ENCODE results near the gene PRSS23. TPM values are rescaled to one million over a fixed set of nuclear protein-coding genes. Genes with fewer than 3 reads are reported as not detected.

Gene PRSS23, protein sequence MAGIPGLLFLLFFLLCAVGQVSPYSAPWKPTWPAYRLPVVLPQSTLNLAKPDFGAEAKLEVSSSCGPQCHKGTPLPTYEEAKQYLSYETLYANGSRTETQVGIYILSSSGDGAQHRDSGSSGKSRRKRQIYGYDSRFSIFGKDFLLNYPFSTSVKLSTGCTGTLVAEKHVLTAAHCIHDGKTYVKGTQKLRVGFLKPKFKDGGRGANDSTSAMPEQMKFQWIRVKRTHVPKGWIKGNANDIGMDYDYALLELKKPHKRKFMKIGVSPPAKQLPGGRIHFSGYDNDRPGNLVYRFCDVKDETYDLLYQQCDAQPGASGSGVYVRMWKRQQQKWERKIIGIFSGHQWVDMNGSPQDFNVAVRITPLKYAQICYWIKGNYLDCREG
- total RNA-seq: 10 to 100 TPM; 18.9 to 87.0 (median 35.7) TPM

DNA sequence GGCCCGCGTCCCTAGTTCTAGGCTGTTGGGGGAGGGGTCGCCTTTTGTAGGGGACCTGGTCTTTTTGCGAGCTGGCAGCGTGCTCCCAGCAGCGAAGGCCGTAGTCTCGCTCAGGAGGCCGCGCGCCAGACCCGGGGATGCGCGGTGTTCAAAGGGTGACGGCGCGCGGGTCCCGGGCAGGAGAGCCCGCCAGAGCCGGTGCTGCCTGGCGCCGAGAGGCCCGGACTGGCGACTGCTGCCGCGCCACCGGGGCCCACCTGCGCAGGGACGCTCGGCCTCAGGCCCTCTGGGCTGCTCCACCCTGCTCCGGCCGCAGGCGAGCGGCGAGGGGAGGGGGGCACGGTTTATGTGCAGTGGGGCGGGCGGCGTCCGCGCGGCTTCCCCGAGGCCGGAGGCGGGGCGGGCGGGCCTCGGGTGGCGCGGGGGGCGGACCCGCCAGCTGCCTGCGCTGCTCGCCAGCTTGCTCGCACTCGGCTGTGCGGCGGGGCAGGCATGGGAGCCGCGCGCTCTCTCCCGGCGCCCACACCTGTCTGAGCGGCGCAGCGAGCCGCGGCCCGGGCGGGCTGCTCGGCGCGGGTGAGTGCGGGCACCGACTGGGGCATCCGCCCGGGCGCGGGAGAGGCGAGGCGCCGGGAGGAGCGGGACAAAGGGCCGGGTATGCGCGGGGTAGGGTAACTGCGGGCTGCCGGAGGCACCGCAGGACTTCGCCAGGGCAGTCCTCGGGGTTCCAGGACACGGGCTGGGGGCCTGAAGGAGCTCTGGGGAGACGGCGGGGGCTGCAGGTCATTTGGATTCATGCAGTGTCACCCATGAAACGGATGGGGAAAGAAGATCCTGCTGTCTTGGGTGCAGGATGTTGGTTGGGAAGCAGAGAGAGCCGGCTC is at the start of gene PRSS23:
TSS of gene PRSS23 (plus strand) at position 467 of the 884 bp plus-strand sequence. CDS start 7,102 bp downstream, outside the sequence.
- TF ChIP-seq POLR2A (IDR thresholded peaks at IDR 0.05) (peak in 2 of 4 donors; percentile 32 to 63), EP300 (IDR thresholded peaks at IDR 0.05) (no peak), POLR2AphosphoS5 (IDR thresholded peaks at IDR 0.05) (peak in 1 of 2 donors; percentile 36)
- TF ChIP-seq, protein P1, sequence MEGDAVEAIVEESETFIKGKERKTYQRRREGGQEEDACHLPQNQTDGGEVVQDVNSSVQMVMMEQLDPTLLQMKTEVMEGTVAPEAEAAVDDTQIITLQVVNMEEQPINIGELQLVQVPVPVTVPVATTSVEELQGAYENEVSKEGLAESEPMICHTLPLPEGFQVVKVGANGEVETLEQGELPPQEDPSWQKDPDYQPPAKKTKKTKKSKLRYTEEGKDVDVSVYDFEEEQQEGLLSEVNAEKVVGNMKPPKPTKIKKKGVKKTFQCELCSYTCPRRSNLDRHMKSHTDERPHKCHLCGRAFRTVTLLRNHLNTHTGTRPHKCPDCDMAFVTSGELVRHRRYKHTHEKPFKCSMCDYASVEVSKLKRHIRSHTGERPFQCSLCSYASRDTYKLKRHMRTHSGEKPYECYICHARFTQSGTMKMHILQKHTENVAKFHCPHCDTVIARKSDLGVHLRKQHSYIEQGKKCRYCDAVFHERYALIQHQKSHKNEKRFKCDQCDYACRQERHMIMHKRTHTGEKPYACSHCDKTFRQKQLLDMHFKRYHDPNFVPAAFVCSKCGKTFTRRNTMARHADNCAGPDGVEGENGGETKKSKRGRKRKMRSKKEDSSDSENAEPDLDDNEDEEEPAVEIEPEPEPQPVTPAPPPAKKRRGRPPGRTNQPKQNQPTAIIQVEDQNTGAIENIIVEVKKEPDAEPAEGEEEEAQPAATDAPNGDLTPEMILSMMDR (IDR thresholded peaks at IDR 0.05): no peak
- ATAC-seq (ENCODE audit: low FRiP score in 2 of 2) (peak; percentile 73 to 95), DNase-seq (peak; percentile 68 to 94)
- Histone ChIP-seq H3K27me3 (no peaks in the 10 kb centered on the region), H3K36me3 (no peaks in the 10 kb centered on the region), H3K27ac (peak within 1 kb of the TSS; percentile 55 to 82 (median 81)), H3K4me3 (peak within 1 kb of the TSS; percentile 53 to 76 (median 64)), H3K9me3 (no peaks in the 10 kb centered on the region), H3K4me1 (peaks cover 11 to 40% (median 18%) of the 10 kb centered on the region in 4 donors)
- 1% methylated on average over 52 of the region's 97 CpGs; no CpG with 5 or more reads in 1 of the 2 donors for WGBS, 2 donors

DNA sequence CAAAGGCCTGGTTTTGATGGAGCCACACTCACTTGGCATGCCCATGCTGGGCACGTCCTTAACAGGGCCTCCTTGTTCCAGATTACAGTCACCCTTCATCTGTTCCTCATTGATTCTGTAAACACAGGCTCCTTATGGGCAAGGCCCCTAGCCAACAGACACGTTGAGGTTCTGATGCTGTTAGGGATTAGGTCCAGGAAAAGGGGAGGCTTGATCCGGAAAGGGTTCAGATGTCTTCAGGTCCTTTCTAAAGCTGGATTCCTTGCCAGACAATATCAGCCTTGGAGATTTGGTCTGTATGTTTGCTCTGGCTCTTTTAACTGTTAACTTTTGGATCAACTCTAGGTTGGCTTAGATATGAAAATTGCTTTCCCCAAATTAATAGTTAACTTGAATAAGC is 46.9 kb upstream of the PRSS23 start:
- no peak for TF ChIP-seq POLR2A (IDR thresholded peaks at IDR 0.05)
- TF ChIP-seq POLR2AphosphoS5 (IDR thresholded peaks at IDR 0.05): no peak
- no peak for ATAC-seq (ENCODE audit: low FRiP score in 2 of 2)
- Histone ChIP-seq H3K4me1 (no peaks in the 10 kb centered on the region), H3K9me3 (no peaks in the 10 kb centered on the region), H3K27me3 (no peaks in the 10 kb centered on the region), H3K36me3 (no peaks in the 10 kb centered on the region), H3K27ac (no peak overlapping the region), H3K4me3 (no peak overlapping the region)
- no peak for DNase-seq
- 45 to 58% methylated on average over 3 of the region's 3 CpGs for whole genome bisulfite sequencing, 2 donors

DNA sequence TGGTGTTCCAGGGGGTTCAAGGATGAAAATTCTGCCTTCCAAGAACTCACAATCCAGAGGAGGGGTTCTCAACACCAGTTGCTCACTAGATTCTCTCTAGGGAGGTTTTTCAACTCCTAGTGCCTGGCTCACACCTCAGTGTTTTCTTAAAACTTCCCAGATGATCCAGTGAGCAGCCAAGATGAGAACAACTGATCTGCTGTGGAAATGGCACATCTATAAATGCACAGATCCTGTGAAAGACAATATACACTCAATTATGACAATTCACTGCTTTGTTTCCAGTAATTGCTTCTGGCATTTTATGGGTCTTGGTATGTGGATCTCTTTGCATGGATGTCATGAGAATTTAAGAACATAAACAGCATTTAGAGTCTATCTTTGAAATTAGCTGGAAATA is 45.2 kb upstream of the PRSS23 start:
- no peaks in the 10 kb centered on the region for H3K9me3 ChIP-seq
- no peaks in the 10 kb centered on the region for H3K4me1 ChIP-seq
- H3K27ac ChIP-seq: no peak overlapping the region
- no peaks in the 10 kb centered on the region for H3K36me3 ChIP-seq
- H3K4me3 ChIP-seq: no peak overlapping the region
- no peaks in the 10 kb centered on the region for H3K27me3 ChIP-seq
- DNase-seq: no peak
- TF ChIP-seq EP300 (IDR thresholded peaks at IDR 0.05): no peak
- no peak for TF ChIP-seq POLR2AphosphoS5 (IDR thresholded peaks at IDR 0.05)
- no peak for TF ChIP-seq POLR2A (IDR thresholded peaks at IDR 0.05)
- ATAC-seq (ENCODE audit: low FRiP score in 2 of 2): no peak

DNA sequence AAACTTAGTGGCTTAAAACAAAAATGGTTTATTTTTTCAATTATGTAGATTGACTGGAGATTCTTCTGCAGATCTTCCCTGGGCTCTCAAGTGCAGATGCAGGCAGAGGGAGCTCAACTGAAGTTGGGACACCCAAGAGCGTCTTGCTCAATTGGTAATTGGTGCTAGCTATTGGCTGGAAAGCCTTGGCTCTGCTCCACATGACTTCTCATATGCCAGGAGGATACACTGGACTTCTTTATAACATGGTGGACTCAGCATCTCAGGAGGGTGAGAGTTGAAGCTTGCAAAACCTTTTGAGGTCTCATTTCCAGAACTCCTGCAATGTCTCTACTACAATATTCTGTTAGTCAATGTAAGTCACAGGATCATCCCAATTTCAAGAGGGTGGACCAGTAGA is 42.2 kb upstream of the PRSS23 start:
- Histone ChIP-seq H3K4me3 (no peak overlapping the region), H3K27me3 (no peaks in the 10 kb centered on the region), H3K9me3 (no peaks in the 10 kb centered on the region), H3K36me3 (no peaks in the 10 kb centered on the region), H3K27ac (no peak overlapping the region), H3K4me1 (no peaks in the 10 kb centered on the region)
- no peak for DNase-seq
- ATAC-seq (ENCODE audit: low FRiP score in 2 of 2): no peak
- WGBS, 2 donors: 91 to 100% methylated on average over 1 of the region's 1 CpG
- TF ChIP-seq, protein P1 (IDR thresholded peaks at IDR 0.05): no peak
- TF ChIP-seq POLR2AphosphoS5 (IDR thresholded peaks at IDR 0.05) (no peak), EP300 (IDR thresholded peaks at IDR 0.05) (no peak), POLR2A (IDR thresholded peaks at IDR 0.05) (no peak)

DNA sequence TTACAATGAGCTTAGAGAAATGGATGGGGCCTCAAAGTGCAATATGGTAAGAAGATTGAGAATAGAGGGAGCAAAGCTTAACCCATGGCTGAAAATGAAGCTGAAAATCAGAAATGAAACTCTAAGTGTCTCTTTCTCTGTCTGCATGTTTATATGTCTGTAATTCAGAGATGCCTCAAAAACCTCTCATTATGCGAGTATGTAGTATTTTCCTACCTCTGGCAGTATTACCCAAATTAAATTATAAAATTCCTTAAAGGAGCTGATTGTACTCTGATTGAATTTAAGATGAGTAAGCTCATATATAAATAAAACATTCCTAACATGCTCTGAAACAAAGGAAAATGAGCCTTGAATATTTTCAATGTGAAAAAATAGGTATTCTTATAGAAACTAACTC is 39.8 kb upstream of the PRSS23 start:
- ATAC-seq (ENCODE audit: low FRiP score in 2 of 2) (no peak), DNase-seq (no peak)
- Histone ChIP-seq H3K4me1 (no peaks in the 10 kb centered on the region), H3K9me3 (no peaks in the 10 kb centered on the region), H3K36me3 (no peaks in the 10 kb centered on the region), H3K4me3 (no peak overlapping the region), H3K27ac (no peak overlapping the region), H3K27me3 (no peaks in the 10 kb centered on the region)
- TF ChIP-seq POLR2A (IDR thresholded peaks at IDR 0.05): no peak
- TF ChIP-seq, protein P1 (IDR thresholded peaks at IDR 0.05): no peak
- WGBS, 2 donors: 91 to 97% methylated on average over 1 of the region's 1 CpG
